ENCODE results near the gene OR6A2. TPM values are rescaled to one million over a fixed set of nuclear protein-coding genes. Genes with fewer than 3 reads are reported as not detected.

Gene OR6A2
- total and polyA plus RNA-seq, 9 of the 15 experiments (the other 6 are each of a cell fraction or from before 2014, with no cell fraction given): 0.04 to 0.69 (median 0.35) TPM; not detected in 2

- peak; percentile 65 for ATAC-seq
- no peaks in the 10 kb centered on the region for H3K36me3 ChIP-seq (ENCODE audit: control insufficient read depth, insufficient read depth, low read length)
- no peak overlapping the region for H3K9ac ChIP-seq (ENCODE audit: insufficient read depth in 1 of 2, low read depth in 2 of 2, low read length in 2 of 2)
- peak in 2 of 4 experiments; percentile 26 to 51 for DNase-seq (ENCODE audit: extremely low read depth in 1 of 4, low spot score in 3 of 4)
- in situ Hi-C loops (cut with MboI) (no loop called here), intact Hi-C loops (cut with micrococcal nuclease) (no loop called here)
- no peaks in the 10 kb centered on the region for H3K9me1 ChIP-seq (ENCODE audit: control insufficient read depth, insufficient read depth, low read length)
- no peak overlapping the region for H3K4me3 ChIP-seq
- H2AFZ ChIP-seq (ENCODE audit: low read depth, low read length): 0 out of 2 replicates have a peak overlapping the region, but pooled peaks have one; percentile 20
- no peaks in the 10 kb centered on the region for H3K27me3 ChIP-seq (ENCODE audit: control insufficient read depth in 2 of 2, insufficient read depth in 2 of 2, low read length in 2 of 2)
- H3K4me1 ChIP-seq (replicated peaks in 1 of 2; ENCODE audit: control insufficient read depth in 2 of 2, insufficient read depth in 2 of 2, low read length in 2 of 2): peaks cover 0 to 50% of the 10 kb centered on the region in 2 experiments
- FAIRE-seq: no peak
- no peaks in the 10 kb centered on the region for H3K79me2 ChIP-seq (ENCODE audit: control insufficient read depth, insufficient read depth, low read length)
- H3K4me2 ChIP-seq (ENCODE audit: insufficient read depth, low read length): no peak overlapping the region
- BruUV-seq (replicated peaks): no TSS peak
- WGBS (ENCODE audit: insufficient coverage, low coverage, missing lambda C conversion rate): 2% methylated on average over 3 of the region's 3 CpGs
- no peak overlapping the region; the same call in 2 of the 3 replicates for H3K27ac ChIP-seq (ENCODE audit: extremely low read depth, low read depth, low read length)
- H3K9me3 ChIP-seq (replicated peaks; ENCODE audit: control insufficient read depth, insufficient read depth, low read depth, low read length): 0 out of 2 replicates have a peak, but pooled peaks cover 3% of the 10 kb centered on the region
- ChIA-PET CTCF (ENCODE audit: low intra/inter-chr PET ratio) (no interaction called here), POLR2A (interaction anchor here (0.7 to 2.1 kb wide), 4 partner anchors 9 to 21 kb away, joined by 3 to 7 read pairs (median 3); no protein-coding TSS in a partner anchor)
- H4K20me1 ChIP-seq (replicated peaks; ENCODE audit: control insufficient read depth, insufficient read depth, low read length): no peaks in the 10 kb centered on the region
- TF ChIP-seq ARID2 (IDR thresholded peaks at IDR 0.05): no peak
- peak; percentile 50; the same call in 1 of the 2 replicates for TF ChIP-seq SOX6 (IDR thresholded peaks at IDR 0.05)
- no peak for TF ChIP-seq DACH1 (IDR thresholded peaks at IDR 0.05; ENCODE audit: partially characterized antibody)
- no peak for TF ChIP-seq HIVEP1 (CRISPR knock-in tag; IDR thresholded peaks at IDR 0.05)
- 0 out of 2 replicates have a peak, but pooled peaks have one; percentile 43 for TF ChIP-seq ZNF592 (IDR thresholded peaks at IDR 0.05)
- 0 out of 2 replicates have a peak, but pooled peaks have one; percentile 37 for TF ChIP-seq ZNF584 (CRISPR knock-in tag; IDR thresholded peaks at IDR 0.05; ENCODE audit: low read depth)
- 0 out of 2 replicates have a peak, but pooled peaks have one; percentile 12 for TF ChIP-seq FOSL1 (tag; conservative IDR thresholded peaks at IDR 0.05)
- TF ChIP-seq ZC3H4 (CRISPR knock-in tag; IDR thresholded peaks at IDR 0.05; ENCODE audit: borderline replicate concordance): no peak
- no peak for TF ChIP-seq FOXK2 (conservative IDR thresholded peaks at IDR 0.05 in 1 of 2, IDR thresholded peaks at IDR 0.05 in 1 of 2; ENCODE audit: low read depth in 2 of 2)
- peak; percentile 60; the same call in 1 of the 2 replicates for TF ChIP-seq L3MBTL2 (IDR thresholded peaks at IDR 0.05)
- TF ChIP-seq DPF2 (IDR thresholded peaks at IDR 0.05): peak; percentile 60; the same call in 1 of the 2 replicates
- TF ChIP-seq PKNOX1 (IDR thresholded peaks at IDR 0.05): peak; percentile 63
- no peak for TF ChIP-seq U2AF2 (optimal IDR thresholded peaks at IDR 0.05; ENCODE audit: low read depth, low read length)
- no peak for TF ChIP-seq ZZZ3 (IDR thresholded peaks at IDR 0.05)
- TF ChIP-seq TAL1 (IDR thresholded peaks at IDR 0.05): peak; percentile 71
- peak; percentile 83 for TF ChIP-seq MEIS2 (IDR thresholded peaks at IDR 0.05; ENCODE audit: partially characterized antibody)
- peak; percentile 40; the same call in 1 of the 2 replicates for TF ChIP-seq SMARCA4 (IDR thresholded peaks at IDR 0.05)
- TF ChIP-seq TCF3 (CRISPR knock-in tag; IDR thresholded peaks at IDR 0.05): peak; percentile 53
- TF ChIP-seq CBFA2T2 (conservative IDR thresholded peaks at IDR 0.05): peak; percentile 42; the same call in 1 of the 2 replicates
- TF ChIP-seq RAD51 (IDR thresholded peaks at IDR 0.05; ENCODE audit: borderline replicate concordance, low read depth): peak; percentile 26; the same call in 1 of the 2 replicates
Observed at GRCh38 chr11:6747097-6747668, 52.3 kb downstream of the OR6A2 start.
